HEK293T (cell line): ENCODE measurements around the gene TIGD7.

Experiments
- CTCF ChIA-PET: fragments of 350-600 bp; formaldehyde crosslinking; extraction: SDS; loops from one replicate; lab custom pipeline; 2021; ENCODE audit warnings: antibody characterized with exemption, inconsistent platforms; lab: Yijun Ruan, JAX
- POLR2A ChIA-PET: fragments of 350-600 bp; formaldehyde crosslinking; extraction: SDS; loops from one replicate; lab custom pipeline; 2020; ENCODE audit warnings: antibody characterized with exemption, inconsistent platforms; lab: Yijun Ruan, JAX
- DNase-seq: peaks from one replicate; pipeline ENCODE4 v3.0.0; 2012; ENCODE audit warnings: mixed read lengths; ENCODE audit errors: extremely low spot score
- ARNT ChIP-seq: fragments of 450-650 bp; IDR thresholded peaks from 2 replicates; pipeline ENCODE4 v1.6.1; 2017; ENCODE audit warnings: mild to moderate bottlenecking
- BHLHE40 ChIP-seq: fragments of 450-650 bp; IDR thresholded peaks from 2 replicates; pipeline ENCODE4 v1.6.1; 2016; ENCODE audit warnings: mild to moderate bottlenecking, moderate library complexity, borderline replicate concordance
- CTBP1 ChIP-seq: fragments of 450-650 bp; IDR thresholded peaks from 2 replicates; pipeline ENCODE4 v1.6.1; 2016; ENCODE audit warnings: borderline replicate concordance
- ELF4 ChIP-seq: fragments of 450-650 bp; IDR thresholded peaks from 2 replicates; pipeline ENCODE4 v1.6.1; 2017; ENCODE audit warnings: antibody characterized with exemption
- FOXA1 ChIP-seq: fragments of 450-650 bp; IDR thresholded peaks from 2 replicates; pipeline ENCODE4 v1.6.1; 2016; ENCODE audit warnings: mild to moderate bottlenecking
- FOXK2 ChIP-seq: fragments of 450-650 bp; IDR thresholded peaks from 2 replicates; pipeline ENCODE4 v1.6.1; 2016; ENCODE audit warnings: mild to moderate bottlenecking
- FOXM1 ChIP-seq: fragments of 450-650 bp; IDR thresholded peaks from 2 replicates; pipeline ENCODE4 v1.6.1; 2017; ENCODE audit warnings: mild to moderate bottlenecking, borderline replicate concordance
- HDGF ChIP-seq: fragments of 450-650 bp; IDR thresholded peaks from 2 replicates; pipeline ENCODE4 v1.6.1; 2017; ENCODE audit warnings: antibody characterized with exemption, borderline replicate concordance
- L3MBTL2 ChIP-seq: fragments of 450-650 bp; conservative IDR thresholded peaks from 2 replicates; pipeline ENCODE4 v1.6.1; 2016; ENCODE audit warnings: mild to moderate bottlenecking
- LEF1 ChIP-seq: fragments of 450-650 bp; IDR thresholded peaks from 2 replicates; pipeline ENCODE4 v1.6.1; 2017; ENCODE audit warnings: mild to moderate bottlenecking, borderline replicate concordance
- NFRKB ChIP-seq: fragments of 450-650 bp; IDR thresholded peaks from 2 replicates; pipeline ENCODE4 v1.6.1; 2016; ENCODE audit warnings: mild to moderate bottlenecking, moderate library complexity
- PKNOX1 ChIP-seq: fragments of 450-650 bp; IDR thresholded peaks from 2 replicates; pipeline ENCODE4 v1.6.1; 2016
- SP1 ChIP-seq: fragments of 450-650 bp; IDR thresholded peaks from 2 replicates; pipeline ENCODE4 v1.6.1; 2017
- SUZ12 ChIP-seq: fragments of 450-650 bp; IDR thresholded peaks from 2 replicates; pipeline ENCODE4 v1.6.1; 2016; ENCODE audit warnings: mild to moderate bottlenecking
- TARDBP ChIP-seq: fragments of 450-650 bp; IDR thresholded peaks from 2 replicates; pipeline ENCODE4 v1.6.1; 2016
- ZNF384 ChIP-seq: fragments of 450-650 bp; IDR thresholded peaks from 2 replicates; pipeline ENCODE4 v1.6.1; 2016

Gene TIGD7

GRCh38 chr16:3328643-3329042, 23.4 kb upstream of the TIGD7 start:
- no peak for TF ChIP-seq ELF4
- TF ChIP-seq FOXM1, result no peak
- TF ChIP-seq LEF1, result no peak
- ChIA-PET CTCF (interaction anchor here (0.6 kb wide), 1 partner anchor 610 kb away, joined by 3 read pairs; no protein-coding TSS in a partner anchor), POLR2A (no interaction called here)
- DNase-seq, result no peak

- TF ChIP-seq HDGF (no peak), SUZ12 (no peak), BHLHE40 (no peak), ELF4 (no peak), CTBP1 (no peak), FOXA1 (no peak), SP1 (no peak), FOXM1 (no peak), ARNT (no peak), ZNF384 (no peak), PKNOX1 (no peak), NFRKB (no peak), LEF1 (no peak), L3MBTL2 (no peak), FOXK2 (no peak), TARDBP (no peak)
- DNase-seq, result no peak
- CTCF ChIA-PET, result interaction anchor here (0.6 kb wide), 1 partner anchor 611 kb away, joined by 3 read pairs; no protein-coding TSS in a partner anchor
- POLR2A ChIA-PET, result no interaction called here
Measured at GRCh38 chr16:3328104-3328503, 22.9 kb upstream of the TIGD7 start.

GRCh38 chr16:3327514-3327913, 22.3 kb upstream of the TIGD7 start:
- TF ChIP-seq TARDBP, result no peak
- no peak for TF ChIP-seq FOXM1
- TF ChIP-seq BHLHE40, result no peak
- no peak for TF ChIP-seq PKNOX1
- TF ChIP-seq L3MBTL2, result no peak
- TF ChIP-seq ELF4, result no peak
- TF ChIP-seq NFRKB, result no peak
- no peak for TF ChIP-seq LEF1
- TF ChIP-seq FOXA1, result no peak
- TF ChIP-seq SUZ12, result no peak
- TF ChIP-seq FOXK2, result no peak
- DNase-seq, result no peak
- ChIA-PET POLR2A (no interaction called here), CTCF (no interaction called here)

- TF ChIP-seq LEF1 (no peak), ARNT (no peak), PKNOX1 (no peak), SP1 (no peak), SUZ12 (no peak), NFRKB (no peak), BHLHE40 (no peak), TARDBP (no peak), FOXK2 (no peak), FOXM1 (no peak), FOXA1 (no peak), ELF4 (no peak), CTBP1 (no peak), ZNF384 (no peak), L3MBTL2 (no peak), HDGF (no peak)
- DNase-seq, result no peak
- ChIA-PET POLR2A (no interaction called here), CTCF (interaction anchor here (0.6 kb wide), 1 partner anchor 55 kb away, joined by 3 read pairs; no protein-coding TSS in a partner anchor)
Measured at GRCh38 chr16:3321816-3322215, 16.6 kb upstream of the TIGD7 start.

- DNase-seq, result no peak
- POLR2A ChIA-PET, result no interaction called here
- CTCF ChIA-PET, result no interaction called here
- TF ChIP-seq NFRKB, result peak; percentile 57; the same call in 1 of the 2 replicates
- no peak for TF ChIP-seq ZNF384
Measured at GRCh38 chr16:3317315-3317999, 12.2 kb upstream of the TIGD7 start.

- CTCF ChIA-PET, result no interaction called here
- POLR2A ChIA-PET, result no interaction called here
- no peak for DNase-seq
- TF ChIP-seq NFRKB (no peak), TARDBP (no peak), FOXA1 (no peak), HDGF (no peak), FOXK2 (no peak), FOXM1 (no peak), ARNT (no peak), SP1 (no peak), BHLHE40 (no peak), ELF4 (no peak), SUZ12 (no peak), L3MBTL2 (no peak), ZNF384 (no peak), LEF1 (no peak), CTBP1 (no peak), PKNOX1 (no peak)
Measured at GRCh38 chr16:3311496-3311895, 6.3 kb upstream of the TIGD7 start.
